ENCODE measurements around the gene PHKG1.
"Not testable (repeated sequence)": the region's sequence is repeated elsewhere in the genome, so short reads cannot be mapped to it uniquely, and the experiment has no call there.

The PHKG1 gene

DNA sequence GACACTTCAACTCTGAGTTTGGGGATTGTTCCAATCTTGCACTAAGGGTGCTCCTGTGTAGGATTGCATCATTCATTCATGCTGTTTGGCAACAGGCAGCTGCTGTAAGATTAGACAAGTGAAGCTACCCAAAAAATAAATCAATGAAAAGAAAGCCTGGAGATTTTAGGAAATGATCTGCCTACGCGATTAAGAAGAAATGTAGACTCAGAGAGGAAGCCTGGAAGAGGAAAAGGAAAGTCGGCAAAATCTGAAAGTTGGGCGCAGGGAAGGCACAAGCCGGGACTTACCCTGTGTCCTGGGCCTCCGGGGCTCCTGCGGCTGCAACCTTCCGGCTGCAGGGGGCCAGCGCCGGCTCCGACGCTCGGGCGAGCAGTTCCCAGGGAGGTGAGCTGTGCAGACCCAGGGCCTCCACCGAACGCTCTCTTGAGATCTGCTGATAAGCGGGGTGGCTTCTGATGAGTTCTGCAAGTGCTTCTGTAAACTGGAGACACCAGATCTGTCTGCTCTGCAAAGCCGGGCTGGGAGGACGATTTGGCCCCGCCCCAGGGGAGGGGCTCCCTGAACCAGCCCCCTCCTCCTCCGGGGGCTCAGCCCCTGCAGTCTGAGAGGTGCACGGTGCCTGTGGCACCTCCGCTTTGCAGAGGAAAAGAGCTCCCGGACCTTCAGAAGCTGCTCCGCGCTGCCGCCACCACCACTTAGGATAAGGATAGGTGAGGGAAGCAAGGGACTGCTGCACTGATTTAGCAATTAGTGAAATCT is 58.9 kb downstream of the PHKG1 start:
- DNase-seq, result peak; percentile 67 to 77

DNA sequence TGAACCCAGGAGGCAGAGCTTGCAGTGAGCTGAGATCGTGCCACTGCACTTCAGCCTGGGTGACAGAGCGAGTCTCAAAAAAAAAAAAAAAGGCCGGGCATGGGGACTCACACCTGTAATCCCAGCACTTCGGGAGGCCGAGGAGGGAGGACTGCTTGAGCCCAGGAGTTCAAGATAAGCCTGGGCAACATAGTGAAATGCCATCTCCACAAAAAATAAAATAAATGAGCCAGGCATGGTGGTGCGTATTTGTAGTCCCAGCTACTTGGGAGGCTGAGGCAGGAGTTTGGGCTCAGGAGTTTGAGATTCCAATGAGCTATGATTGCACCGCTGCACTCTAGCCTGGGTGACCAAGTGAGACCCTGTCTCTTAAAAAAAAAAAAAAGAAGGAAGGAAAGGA is 60.2 kb downstream of the PHKG1 start:
- not testable (repeated sequence) for DNase-seq

DNA sequence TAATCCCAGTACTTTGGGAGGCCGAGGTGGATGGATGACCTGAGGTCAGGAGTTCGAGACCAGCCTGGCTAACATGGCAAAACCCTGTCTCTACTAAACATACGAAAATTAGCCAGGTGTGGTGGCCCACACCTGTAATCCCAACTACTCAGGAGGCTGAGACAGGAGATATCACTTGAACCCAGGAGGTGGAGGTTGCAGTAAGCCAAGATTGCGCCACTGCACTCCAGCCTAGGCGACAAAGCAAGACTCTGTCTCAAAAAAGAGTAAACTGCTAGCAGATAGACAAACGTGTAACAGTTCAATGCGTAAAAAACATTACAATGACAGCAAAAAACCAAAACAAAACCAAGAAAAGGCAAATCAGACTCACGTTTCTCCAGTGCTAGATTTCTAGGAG is 61.2 kb downstream of the PHKG1 start:
- not testable (repeated sequence) for DNase-seq

DNA sequence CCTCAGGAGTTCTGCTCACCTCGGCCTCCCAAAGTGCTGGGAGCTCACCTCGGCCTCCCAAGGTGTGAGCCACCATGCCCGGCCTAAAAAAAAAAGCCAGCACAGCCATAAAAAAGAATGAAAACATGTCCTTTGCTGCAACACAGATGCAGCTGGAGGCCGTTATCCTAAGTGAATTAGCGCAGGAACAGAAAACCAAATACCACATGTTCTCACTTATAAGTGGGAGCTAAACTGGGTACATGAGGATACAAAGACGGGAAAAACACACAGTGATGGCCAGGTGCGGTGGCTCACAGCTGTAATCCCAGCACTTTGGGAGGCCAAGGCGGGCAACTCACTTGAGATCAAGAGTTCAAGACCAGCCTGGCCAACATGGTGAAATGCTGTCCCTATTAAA is 62.4 kb downstream of the PHKG1 start:
- DNase-seq, result no peak

Data from NCI-H1930 (cell line).